ENCODE measurements around the gene MMP24.
"Not testable (repeated sequence)": the region's sequence is repeated elsewhere in the genome, so short reads cannot be mapped to it uniquely, and the experiment has no call there.

MMP24 gene

DNA sequence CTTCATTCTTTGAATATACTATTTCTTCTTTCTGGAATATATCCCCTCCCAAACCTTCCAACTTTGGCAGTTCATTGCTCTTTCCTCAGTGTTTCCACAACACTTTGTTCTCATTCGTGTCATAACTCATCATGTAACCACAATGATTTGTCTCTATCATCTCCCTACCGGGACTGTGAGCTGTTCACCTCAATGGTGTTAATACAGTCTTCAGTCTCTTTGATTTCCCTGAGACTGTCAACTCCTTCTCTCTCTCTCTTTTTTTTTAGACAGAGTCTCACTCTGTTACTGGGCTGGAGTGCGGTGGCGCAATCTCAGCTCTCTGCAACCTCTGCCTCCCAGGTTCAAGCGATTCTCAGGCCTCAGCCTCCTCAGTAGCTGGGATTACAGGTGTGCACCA is 2.5 kb upstream of the MMP24 start:
- FAIRE-seq, result no peak

DNA sequence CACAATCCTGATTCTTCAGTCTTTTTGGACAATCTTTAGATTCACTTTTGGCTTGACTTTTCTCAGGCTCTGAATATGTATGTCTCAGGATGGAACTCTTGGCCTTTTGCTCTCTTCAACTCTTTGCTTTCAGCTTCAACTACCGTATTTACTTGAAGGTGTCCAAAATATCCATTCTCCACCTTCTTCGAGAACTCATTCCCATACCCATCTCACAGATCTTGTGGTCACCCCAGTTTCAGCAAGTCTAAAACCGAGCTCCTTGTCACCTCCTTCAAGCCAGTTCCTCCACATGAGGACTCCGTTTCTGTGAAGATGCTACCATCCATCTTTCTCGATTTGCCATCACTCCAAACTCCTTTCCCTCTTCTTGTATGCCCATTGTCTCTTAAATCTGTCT is 2.0 kb upstream of the MMP24 start:
- no peak for FAIRE-seq

DNA sequence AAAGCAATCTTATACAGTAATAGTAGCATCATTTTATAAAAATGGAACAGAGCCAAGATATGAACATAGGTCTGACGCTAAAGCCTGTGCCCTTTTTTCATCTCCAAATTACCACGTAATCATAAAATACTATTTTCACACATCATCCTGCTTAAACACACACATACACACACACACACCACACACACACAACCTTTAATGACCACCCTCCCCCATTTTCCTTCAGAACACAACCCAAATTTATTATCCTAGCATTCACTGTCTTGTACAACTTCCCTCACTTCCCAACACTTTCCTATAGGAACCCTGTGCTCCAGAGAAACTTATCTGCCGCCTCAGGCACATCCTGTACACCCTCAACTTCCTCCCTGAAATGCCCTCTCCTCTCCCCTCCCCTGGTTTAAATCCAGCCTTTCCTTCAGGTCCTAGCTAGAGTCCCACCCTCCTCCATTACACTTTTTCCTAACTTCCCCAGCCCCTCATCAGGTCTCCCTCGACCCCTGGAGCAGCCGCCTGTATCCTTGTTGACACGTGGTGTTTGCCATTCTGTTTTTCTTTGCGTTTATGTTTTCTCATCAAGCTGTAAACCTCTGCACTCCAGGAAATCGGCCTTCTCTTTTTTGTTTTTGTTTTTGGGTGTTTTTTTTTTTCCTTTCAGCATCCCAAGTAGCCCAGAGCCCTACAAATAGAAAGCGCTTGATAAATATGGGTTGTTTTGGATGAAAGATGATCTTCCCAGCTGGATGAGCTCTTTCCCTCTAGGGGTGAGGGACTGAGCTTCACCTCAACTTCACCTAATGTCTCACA is 968 bp upstream of the MMP24 start:
- FAIRE-seq, result no peak

DNA sequence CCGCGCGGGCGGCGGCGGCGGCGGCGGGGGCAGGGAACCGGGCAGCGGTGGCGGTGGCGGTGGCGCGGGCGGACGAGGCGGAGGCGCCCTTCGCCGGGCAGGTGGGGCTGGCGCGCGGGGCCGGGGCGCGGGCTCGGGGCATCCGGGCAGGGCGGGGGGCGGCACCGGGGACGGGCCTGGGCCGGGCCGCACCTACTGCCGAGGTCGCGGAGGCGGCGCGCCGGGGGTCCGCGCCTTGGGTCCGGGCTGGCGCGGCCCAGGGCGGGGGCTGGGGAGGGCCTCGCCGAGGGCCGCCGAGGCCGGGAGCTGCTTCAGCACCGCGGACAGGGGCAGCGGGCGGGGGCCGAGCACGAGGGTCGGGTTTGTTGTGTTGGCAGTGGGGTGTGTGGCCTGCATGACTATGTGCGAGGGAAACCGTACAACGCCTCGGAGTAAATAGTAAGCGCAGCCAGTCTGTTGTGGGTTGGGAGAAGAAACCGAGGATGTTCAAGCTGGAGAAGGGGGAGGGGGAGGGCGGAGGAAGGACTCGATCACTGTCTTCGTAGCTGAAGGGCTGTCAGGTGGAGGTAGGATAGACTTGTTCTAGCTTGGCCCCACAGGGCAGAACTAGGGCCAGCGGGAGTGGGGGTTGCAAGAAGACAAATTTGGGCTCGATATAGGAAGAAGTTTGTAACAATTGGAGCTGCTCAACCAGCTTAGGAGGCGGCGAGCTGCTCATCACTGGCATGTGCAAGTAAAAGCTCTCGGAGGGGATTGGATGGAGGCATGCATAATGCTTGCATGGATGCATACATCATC is 593 bp downstream of the MMP24 start:
- FAIRE-seq, result no peak

DNA sequence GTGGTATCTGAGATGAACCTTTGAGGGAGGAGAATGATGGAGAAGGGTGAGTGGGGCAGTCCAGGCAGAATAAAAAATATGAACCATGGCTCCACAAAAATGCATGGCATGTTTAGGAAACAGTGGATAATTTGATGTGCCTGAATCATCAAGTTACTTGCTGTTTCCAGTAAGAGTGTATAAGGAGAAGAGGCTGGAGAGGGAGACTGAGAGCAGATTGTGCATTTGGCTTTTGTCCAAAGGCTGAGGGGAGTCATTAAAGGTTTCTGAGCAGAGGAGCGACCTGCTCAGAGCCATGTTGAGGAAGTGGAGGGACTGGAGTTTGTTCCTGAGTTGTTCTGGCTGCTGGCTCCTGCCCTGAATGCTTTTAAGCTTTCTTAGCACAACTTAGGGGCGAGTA is 6.1 kb downstream of the MMP24 start:
- FAIRE-seq, result no peak

DNA sequence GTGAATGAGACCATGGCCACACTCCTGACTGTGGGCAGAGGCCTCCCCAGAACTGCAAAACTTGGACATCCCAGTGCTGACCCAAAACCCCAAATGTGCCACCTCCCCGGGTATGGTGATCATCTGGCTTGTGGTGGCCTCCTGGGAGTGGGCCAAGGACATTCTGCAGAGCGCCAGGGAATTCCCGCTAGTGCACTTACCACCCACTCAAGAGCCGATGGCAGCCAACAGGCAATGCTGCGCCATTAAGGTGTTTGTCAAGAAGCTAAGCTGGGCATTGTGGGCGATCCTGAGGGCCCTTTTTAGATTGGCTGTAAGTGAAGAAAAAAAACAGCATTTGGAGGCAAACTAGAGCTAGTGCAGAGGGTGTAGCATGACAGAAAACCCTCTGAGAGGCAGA is 9.4 kb downstream of the MMP24 start:
- FAIRE-seq, result no peak

DNA sequence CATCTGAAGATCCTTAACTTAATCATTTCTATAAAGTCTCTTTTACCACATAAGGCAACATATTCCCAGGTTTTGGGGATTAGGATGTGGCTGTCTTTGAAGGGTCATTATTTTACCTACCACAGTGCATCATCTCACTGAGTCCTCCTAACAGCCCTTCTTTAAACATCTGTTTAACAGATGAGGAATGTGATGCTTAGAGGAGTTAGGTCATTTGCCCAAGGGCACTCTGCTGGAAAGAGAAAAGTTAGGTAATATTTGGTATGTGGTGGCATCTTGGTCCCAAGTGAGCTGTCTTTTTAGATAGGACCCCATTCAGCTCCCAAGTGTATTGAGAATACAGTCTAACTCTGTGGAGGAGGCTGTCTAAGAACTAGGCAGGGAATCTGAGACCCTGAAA is 11.0 kb downstream of the MMP24 start:
- no peak for FAIRE-seq

DNA sequence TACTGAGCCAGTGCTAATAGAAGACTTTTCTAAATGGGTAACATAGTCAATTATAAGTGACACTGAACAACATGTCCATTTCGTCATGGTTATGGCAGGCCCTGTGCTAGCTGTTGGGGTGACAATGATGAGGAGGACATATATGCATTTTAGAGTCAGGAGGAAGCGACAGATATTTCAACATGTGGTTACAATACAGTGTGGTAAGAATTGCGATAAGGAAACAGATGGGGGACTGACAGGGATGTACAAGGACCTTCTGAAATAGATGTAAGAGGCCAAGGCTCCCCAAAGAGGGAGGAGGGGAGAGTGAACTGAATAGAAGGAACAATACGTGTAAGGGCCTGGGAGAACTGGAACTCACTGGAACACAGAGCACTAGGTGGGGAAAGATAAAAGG is 11.7 kb downstream of the MMP24 start:
- FAIRE-seq, result no peak

DNA sequence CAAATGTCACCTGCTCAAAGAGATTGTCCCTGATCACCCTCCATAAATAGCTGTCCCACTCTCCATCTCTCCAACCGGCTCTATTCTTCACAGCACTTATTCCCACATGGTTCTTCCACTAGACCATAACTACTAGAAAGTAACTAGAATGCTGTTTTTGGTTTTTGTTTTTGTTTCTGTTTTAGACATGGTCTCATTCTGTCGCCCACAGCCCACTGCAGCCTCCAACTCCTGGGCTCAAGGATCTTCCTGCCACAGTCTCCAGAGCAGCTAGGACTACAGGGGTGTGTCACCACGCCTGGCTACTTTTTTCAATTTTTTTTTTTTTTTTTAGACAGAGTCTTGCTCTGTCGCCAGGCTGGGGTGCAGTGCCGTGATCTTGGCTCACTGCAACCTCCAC is 12.2 kb downstream of the MMP24 start:
- no peak for FAIRE-seq

DNA sequence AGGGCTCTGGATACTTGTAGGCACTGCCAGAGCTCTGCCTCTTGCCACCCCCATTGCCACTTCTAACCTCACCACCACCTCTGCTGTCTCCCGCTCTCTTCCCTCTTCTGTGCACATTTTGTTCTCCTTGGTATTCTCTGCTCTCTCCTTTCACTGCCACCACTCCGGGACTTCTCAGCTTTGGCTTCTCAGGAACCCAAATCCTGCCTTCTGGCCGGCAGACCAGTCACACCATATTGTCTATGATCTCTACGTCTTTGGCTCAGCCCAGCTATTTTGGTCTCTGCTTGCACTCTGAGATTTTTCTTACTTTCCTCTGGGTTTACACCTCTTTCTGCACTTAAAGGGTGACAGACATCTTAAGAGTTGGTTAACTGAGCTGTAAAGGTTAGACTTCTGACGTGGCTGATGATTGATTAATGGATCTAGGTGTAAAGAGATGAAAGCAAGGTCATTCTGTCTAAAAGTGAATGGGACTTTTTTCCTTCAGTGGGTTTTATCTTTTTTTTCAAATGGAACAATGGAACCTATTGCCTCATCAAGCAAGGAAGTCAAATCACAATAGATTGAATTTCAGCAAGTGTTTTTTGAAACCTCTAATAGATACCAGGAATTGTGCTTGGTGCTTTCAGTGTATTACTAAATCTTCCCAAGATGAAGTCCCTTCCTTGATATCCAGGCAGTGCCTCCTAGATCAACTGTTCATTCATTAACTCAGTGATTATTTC is 13.8 kb downstream of the MMP24 start:
- no peak for FAIRE-seq

DNA sequence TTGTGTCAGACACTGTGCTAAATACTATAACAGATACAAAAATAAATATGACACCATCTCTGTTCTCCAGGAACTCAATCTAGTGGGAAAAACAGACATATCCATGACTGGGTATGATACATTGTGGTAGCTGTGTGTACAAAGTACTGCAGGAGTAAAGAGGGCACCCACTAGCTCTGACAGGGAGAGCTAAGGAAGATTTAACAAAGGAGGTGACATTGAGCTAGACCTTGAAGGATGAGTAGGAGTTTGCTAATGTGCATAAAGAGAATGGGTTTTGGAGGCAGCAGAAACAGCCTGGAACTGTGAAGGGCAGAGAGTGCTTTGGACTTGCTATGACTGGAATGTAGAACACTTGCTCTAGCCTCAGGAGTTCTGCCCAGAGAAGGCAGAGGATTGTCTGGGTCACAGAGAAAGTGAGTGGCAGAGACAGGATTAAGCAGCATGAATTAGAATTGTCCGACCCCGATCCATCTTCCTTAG is 14.4 kb downstream of the MMP24 start:
- no peak for FAIRE-seq

DNA sequence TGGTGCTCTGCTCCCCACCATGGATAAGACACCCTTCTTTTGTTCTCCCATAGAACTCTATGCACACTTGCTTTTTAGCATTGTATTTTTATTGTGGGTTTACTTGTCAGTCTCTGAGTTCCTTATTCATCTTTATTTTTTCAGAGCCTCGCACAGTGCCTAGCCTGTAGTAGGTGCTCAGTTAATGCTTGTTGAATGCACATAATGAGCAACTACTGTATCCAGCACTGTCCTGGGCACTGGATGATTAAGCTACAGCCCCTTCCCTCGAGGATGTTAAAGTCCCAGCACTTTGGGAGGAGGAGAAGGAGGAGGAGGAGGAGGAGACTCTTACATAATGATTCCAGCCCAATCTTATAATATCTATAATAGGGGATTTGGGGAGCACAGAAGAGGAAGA is 16.8 kb downstream of the MMP24 start:
- no peak for FAIRE-seq

DNA sequence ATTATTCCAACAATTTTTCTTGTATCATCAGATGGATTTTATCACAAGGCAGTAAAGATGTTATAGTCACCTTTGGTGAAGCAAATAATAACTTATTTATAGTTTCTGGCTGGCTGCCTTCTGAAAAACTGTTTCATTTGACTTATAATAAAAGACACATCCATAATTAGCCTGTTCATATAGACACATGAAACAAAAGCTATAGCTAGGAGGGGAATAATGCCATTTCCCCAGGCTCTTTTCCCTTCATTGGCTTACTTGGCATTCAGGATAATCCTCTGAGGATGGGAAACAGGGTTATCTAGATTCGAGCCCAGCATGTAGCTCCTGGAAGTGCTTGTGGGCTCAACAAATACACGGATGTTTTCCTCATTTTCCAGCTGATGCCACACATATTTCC is 17.5 kb downstream of the MMP24 start:
- FAIRE-seq, result no peak

DNA sequence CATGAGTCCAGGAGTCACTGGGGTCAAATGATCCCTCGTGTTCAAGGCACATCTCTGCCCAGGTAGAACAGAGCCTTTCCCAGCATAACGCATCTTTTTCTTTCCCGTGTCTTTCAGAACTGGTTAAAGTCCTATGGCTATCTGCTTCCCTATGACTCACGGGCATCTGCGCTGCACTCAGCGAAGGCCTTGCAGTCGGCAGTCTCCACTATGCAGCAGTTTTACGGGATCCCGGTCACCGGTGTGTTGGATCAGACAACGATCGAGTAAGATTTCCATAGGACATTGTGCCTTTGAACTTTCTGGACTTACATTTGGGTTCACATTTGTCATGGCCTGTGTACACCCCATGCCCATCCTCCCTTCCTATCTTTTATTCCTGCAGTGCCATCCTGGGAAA is 20.2 kb downstream of the MMP24 start:
- no peak for FAIRE-seq

DNA sequence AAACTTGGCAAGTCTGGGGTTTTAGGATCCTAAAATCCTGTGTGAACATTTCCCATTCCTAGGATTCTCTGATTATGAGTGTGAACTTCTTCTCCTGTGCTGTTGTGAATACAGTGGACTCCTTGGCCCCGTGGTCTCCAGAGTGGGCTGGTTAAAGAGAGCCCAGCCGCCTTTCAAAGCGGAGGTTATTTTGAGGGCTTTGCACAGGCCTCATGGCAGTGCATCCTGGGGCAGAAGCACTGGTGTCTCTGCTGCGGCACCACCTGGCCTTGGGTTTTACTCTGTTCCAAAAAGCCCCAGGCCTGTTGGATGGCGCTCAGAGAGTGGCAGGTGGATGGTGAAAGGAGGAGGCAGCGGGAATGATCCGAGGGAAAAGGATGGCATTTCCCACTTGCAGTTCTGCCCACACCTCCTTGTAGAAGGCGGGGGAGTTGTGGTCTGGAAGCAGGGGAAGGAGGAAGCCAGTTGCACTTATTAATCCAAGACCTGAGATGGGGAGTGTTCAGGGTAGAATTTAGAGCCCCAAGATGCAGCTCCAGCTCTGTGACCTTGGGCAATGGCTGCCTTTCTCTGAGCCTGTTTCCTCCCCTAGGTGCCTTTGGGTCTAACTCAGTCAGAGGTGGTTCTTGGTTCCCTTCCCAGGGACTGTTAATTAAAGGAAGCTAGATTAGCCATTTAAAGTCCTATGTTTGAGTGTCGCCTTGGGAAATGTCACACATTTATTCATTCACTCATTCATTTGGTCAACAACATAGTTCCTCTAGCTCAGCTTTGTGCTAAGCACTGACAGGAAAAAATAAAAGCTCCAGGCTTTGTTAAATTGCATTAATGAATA is 22.4 kb downstream of the MMP24 start:
- no peak for FAIRE-seq

DNA sequence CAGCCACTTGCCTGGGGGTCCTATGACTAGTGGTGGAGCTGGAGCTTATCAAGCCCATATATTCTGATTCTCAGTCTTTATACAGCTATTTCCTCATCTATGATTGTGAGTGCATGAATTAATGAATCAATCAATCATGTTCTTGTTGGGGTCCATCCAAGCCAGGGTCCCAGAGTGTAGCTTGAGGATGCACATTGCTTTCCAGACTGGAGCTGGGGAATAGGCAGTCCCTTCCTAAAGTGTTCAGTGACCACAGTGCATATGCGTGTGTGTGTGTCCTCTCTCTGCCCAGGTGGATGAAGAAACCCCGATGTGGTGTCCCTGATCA is 25.1 kb downstream of the MMP24 start:
- no peak for FAIRE-seq

DNA sequence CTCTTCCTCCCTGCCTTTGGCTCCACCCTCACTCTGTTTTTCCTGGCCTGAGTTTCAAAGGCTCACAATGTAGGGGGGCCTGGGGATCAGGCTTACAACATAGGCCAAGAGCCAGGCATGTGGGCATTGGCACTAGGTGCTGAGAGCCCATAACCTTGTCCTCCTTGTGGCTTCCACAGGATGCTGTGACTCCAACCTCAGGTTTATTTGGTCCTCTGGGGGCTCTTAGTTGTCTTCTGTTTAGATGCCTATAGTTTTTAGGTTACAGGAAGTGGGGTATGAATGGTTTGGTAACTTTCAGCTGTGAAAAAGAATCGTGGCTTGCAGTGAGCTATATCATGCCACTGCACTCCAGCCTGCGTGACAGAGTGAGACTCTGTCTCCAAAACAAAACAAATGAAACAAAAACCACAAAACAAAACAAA is 25.6 kb downstream of the MMP24 start:
- FAIRE-seq, result no peak

DNA sequence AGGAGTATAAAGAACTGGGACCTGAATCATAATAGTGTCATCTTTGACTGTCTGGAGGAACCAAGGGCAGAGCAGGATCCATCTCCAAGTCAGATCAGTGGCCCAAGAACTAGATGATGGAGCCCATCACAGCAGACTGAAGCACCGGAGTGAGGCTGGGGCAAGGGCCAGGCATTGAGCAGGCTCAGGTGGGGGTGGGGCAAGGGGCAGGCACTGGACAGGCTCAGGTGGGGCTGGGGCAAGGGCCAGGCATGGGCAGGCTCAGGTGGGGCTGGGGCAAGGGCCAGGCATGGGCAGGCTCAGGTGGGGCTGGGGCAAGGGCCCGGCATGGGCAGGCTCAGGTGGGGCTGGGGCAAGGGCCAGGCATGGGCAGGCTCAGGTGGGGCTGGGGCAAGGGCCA is 26.1 kb downstream of the MMP24 start:
- not testable (repeated sequence) for FAIRE-seq

DNA sequence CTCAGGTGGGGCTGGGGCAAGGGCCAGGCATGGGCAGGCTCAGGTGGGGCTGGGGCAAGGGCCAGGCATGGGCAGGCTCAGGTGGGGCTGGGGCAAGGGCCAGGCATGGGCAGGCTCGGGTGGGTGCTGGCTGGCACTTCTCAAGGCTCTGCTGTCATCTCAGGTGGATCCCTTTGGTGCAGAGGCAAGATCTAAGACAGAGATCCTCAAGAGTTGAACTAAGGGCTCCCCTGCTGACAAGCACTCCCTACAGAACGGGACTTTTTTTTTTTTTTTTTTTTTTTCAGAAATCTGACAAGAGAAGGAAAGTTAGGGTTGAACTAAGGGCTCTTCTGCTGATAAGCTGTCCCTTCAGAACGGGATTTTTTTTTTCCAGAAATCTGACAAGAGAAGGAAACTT is 26.5 kb downstream of the MMP24 start:
- FAIRE-seq, result no peak

DNA sequence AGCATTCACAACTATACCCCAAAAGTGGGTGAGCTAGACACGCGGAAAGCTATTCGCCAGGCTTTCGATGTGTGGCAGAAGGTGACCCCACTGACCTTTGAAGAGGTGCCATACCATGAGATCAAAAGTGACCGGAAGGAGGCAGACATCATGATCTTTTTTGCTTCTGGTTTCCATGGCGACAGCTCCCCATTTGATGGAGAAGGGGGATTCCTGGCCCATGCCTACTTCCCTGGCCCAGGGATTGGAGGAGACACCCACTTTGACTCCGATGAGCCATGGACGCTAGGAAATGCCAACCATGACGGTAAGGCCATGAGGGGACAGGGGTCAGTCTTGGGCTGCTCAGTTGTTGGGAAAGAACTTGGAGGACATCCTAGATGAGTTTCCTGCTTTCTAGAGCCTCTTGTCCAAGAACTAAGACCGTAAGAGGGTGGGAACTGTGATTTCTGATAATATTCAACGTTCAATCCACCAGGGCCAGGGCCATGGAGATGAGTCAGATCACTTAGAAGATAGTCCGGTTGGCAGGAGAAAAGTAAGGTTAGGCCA is 28.0 kb downstream of the MMP24 start:
- FAIRE-seq, result no peak

DNA sequence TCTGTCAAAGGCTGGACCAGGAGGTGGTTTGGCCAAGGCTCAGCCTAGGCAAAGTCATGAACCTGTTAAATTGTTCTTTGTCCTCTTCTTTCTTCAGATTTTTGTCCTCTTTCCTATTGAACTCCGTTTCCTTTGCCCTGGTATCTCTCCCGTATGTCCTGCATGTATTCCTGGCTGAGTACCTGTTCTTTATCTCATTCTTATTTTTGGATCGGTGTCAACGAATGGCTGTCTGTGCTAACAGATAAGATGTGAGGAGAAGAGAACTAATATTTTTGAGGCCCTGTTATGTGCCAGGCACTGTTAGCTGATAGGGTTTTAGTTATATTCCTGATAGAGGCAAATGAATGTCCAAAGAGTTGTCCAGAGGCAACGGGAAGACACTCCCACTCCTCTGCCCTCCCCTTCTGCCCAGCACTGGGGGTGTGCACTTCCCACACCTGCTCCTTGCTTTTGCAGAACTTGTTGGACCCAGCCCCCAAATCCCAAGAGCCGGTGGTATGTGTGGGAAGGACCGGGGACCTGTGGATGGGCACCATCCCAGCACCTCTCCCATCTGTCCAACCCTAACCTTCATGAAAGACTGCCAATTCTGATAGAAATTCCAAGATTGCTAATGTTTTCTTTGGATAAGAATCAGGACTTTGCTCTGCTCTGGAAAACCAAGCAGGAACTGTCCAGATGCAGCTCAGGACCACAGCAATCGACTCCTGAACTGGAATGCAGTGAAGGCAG is 30.9 kb downstream of the MMP24 start:
- FAIRE-seq, result no peak

DNA sequence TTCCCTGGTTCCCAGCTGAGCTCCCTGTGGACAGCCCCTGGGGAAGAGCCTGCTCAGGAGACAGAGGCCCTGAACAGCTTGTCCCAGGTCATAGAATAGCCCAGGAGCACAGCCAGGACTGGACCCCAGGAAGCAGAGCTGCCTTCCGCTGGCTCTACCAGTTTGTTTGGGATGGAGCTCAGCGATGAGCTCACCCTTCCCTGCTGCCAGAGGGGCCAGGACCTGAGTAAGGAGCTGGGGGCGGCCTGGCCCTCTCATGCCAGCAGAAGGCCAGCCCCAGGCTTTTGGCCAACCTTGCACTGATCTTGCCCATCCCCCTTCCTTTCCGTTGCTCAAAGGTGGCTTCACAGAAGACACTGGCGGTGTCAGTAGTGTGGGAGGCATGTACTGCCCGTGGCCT is 33.9 kb downstream of the MMP24 start:
- FAIRE-seq, result no peak

All from TTC549 (cell line).